CD14-positive monocyte (primary cell): Measurements from ENCODE around the gene ADA. TPM values are rescaled to one million over a fixed set of nuclear protein-coding genes. Genes with fewer than 3 reads are reported as not detected.

ENCODE experiments used
- DNase-seq, 3 donors: peaks; one replicate each; pipeline ENCODE4 v3.0.0-alpha.2; 2011 to 2022
- H2AFZ ChIP-seq: 2 replicates; pipeline ENCODE4 v1.6.0; 2012; ENCODE audit warnings: mild to moderate bottlenecking, low read depth, low read length, inconsistent platforms; ENCODE audit not compliant: insufficient read depth, poor library complexity, severe bottlenecking
- H3K27ac ChIP-seq, 2 donors: 1 replicate in 1 of 2; 2 replicates in 1 of 2; pipeline ENCODE4 v1.5.1; 2012 to 2013; ENCODE audit warnings: low read length in 2 of 2, control low read depth in 1 of 2, inconsistent platforms in 1 of 2, low read depth in 1 of 2, mild to moderate bottlenecking in 1 of 2
- H3K27me3 ChIP-seq, 2 donors: one replicate each; pipeline versions ENCODE4 v1.6.0 to v1.6.1; 2011 to 2013; ENCODE audit warnings: low read length in 2 of 2; ENCODE audit not compliant: control insufficient read depth in 2 of 2, insufficient read depth in 2 of 2
- H3K36me3 ChIP-seq, 2 donors: replicated peaks in 1 of 2; 1 replicate in 1 of 2; 2 replicates in 1 of 2; pipeline versions ENCODE4 v1.5.1 to v1.6.1; 2012 to 2013; ENCODE audit warnings: low read length in 2 of 2, control low read depth in 1 of 2, inconsistent platforms in 1 of 2, mild to moderate bottlenecking in 1 of 2; ENCODE audit not compliant: insufficient read depth in 2 of 2, control insufficient read depth in 1 of 2
- H3K4me1 ChIP-seq, 2 donors: 1 replicate in 1 of 2; 2 replicates in 1 of 2; pipeline versions ENCODE4 v1.5.1 to v1.6.1; 2012 to 2013; ENCODE audit warnings: low read length in 2 of 2, control low read depth in 1 of 2, inconsistent platforms in 1 of 2, mild to moderate bottlenecking in 1 of 2, moderate library complexity in 1 of 2; ENCODE audit not compliant: insufficient read depth in 2 of 2, control insufficient read depth in 1 of 2
- H3K4me2 ChIP-seq: replicated peaks from 2 replicates; pipeline ENCODE3; 2012; ENCODE audit warnings: low read length, moderate library complexity, mild to moderate bottlenecking; ENCODE audit not compliant: poor library complexity, severe bottlenecking; ENCODE audit errors: extremely low read depth
- H3K4me3 ChIP-seq, 3 experiments: fragments of 200-600 bp in 1 of 3; sonication (generic) in 1 of 3; replicated peaks in 1 of 3; 1 replicate in 2 of 3; 2 replicates in 1 of 3; pipeline ENCODE4 v1.5.1; 2011 to 2013; ENCODE audit warnings: low read length in 3 of 3, mild to moderate bottlenecking in 3 of 3, control low read depth in 2 of 3, low read depth in 2 of 3, inconsistent platforms in 1 of 3, moderate library complexity in 1 of 3
- H3K79me2 ChIP-seq: 2 replicates; pipeline ENCODE4 v1.6.0; 2012; ENCODE audit warnings: mild to moderate bottlenecking, control low read depth, inconsistent platforms, low read length, moderate library complexity; ENCODE audit not compliant: insufficient read depth
- H3K9ac ChIP-seq: 2 replicates; pipeline ENCODE4 v1.6.0; 2017; ENCODE audit warnings: low read length, mild to moderate bottlenecking; ENCODE audit not compliant: insufficient read depth, poor library complexity, severe bottlenecking
- H3K9me3 ChIP-seq, 2 donors: replicated peaks in 1 of 2; 1 replicate in 1 of 2; 2 replicates in 1 of 2; pipeline versions ENCODE4 v1.5.1 to v1.6.1; 2012 to 2013; ENCODE audit warnings: low read length in 2 of 2, control low read depth in 1 of 2; ENCODE audit not compliant: control insufficient read depth in 1 of 2, insufficient read depth in 1 of 2
- H4K20me1 ChIP-seq: 2 replicates; pipeline ENCODE4 v1.6.0; 2012; ENCODE audit warnings: mild to moderate bottlenecking, low read length, control low read depth, moderate library complexity; ENCODE audit not compliant: insufficient read depth
- H3K27ac Mint-ChIP-seq, 7 donors: one replicate each; pipeline ENCODE4 v1.8.0; 2020; ENCODE audit warnings: mild to moderate bottlenecking in 7 of 7, mixed read lengths in 7 of 7, moderate library complexity in 6 of 7, inconsistent platforms in 2 of 7
- H3K27me3 Mint-ChIP-seq, 3 donors: one replicate each; pipeline ENCODE4 v1.8.0; 2021 to 2022; ENCODE audit warnings: low read depth in 3 of 3, mild to moderate bottlenecking in 3 of 3, mixed read lengths in 3 of 3, moderate library complexity in 3 of 3, inconsistent platforms in 1 of 3
- H3K36me3 Mint-ChIP-seq, 2 donors: one replicate each; pipeline ENCODE4 v1.8.0; 2020; ENCODE audit warnings: mixed read lengths in 2 of 2, inconsistent platforms in 1 of 2, mild to moderate bottlenecking in 1 of 2
- H3K4me1 Mint-ChIP-seq: one replicate; pipeline ENCODE4 v1.8.0; 2020; ENCODE audit warnings: mild to moderate bottlenecking, mixed read lengths
- H3K4me3 Mint-ChIP-seq, 2 donors: one replicate each; pipeline ENCODE4 v1.8.0; 2020; ENCODE audit warnings: mild to moderate bottlenecking in 2 of 2, mixed read lengths in 2 of 2, moderate library complexity in 1 of 2
- H3K9me3 Mint-ChIP-seq, 7 donors: one replicate each; pipeline ENCODE4 v1.8.0; 2020 to 2022; ENCODE audit warnings: mixed read lengths in 7 of 7, mild to moderate bottlenecking in 6 of 7, moderate library complexity in 6 of 7, inconsistent platforms in 2 of 7
- CTCF ChIP-seq: fragments of 200-600 bp; IDR thresholded peaks from one replicate; pipeline ENCODE4 v1.8.0; 2022; ENCODE audit warnings: antibody characterized with exemption, mild to moderate bottlenecking
- WGBS: methylation state at CpG from one replicate; pipeline ENCODE4 v1.1.5; 2013; ENCODE audit warnings: missing lambda C conversion rate; ENCODE audit not compliant: insufficient coverage; 5-methylcytosine and 5-hydroxymethylcytosine counted together
- intact Hi-C, 2 donors: fragments of 100-400 bp; cut with micrococcal nuclease; formaldehyde crosslinking; loops; one replicate each; pipeline versions ENCODE4 v1.15.0 to v1.15.1; 2023
- polyA plus RNA-seq, 3 donors: library from polyadenylated mRNA; depleted of rRNA in 1 of 3; unstranded in 2 of 3; stranded (reverse) in 1 of 3; fragments of 300-500 nt in 2 of 3; fragments of >200 nt in 1 of 3; fragmentation: Illumina TruSeq in 2 of 3; gene quantifications; 1 replicate in 2 of 3; 2 replicates in 1 of 3; pipeline ENCODE4 v1.2.3, GENCODE V29; 2012 to 2021

Gene ADA
- polyA plus RNA-seq, 3 donors: 11.1 to 17.2 (median 15.6) TPM

- Histone ChIP-seq H3K9me3 (no peaks in the 10 kb centered on the region), H4K20me1 (no peaks in the 10 kb centered on the region), H3K27me3 (no peaks in the 10 kb centered on the region), H3K9ac (no peak overlapping the region), H3K4me2 (no peak overlapping the region), H2AFZ (no peak overlapping the region), H3K27ac (no peak overlapping the region), H3K79me2 (no peaks in the 10 kb centered on the region), H3K4me1 (no peaks in the 10 kb centered on the region), H3K36me3 (no peaks in the 10 kb centered on the region), H3K4me3 (no peak overlapping the region)
- Mint-ChIP-seq H3K4me1 (peaks cover 2% of the 10 kb centered on the region), H3K9me3 (no peaks in the 10 kb centered on the region), H3K27me3 (peaks cover 0 to 3% (median 0%) of the 10 kb centered on the region in 3 donors), H3K4me3 (no peak overlapping the region), H3K27ac (peak overlapping the region in 1 of 7 donors; percentile 71), H3K36me3 (no peaks in the 10 kb centered on the region)
- intact Hi-C loops: no loop called here
- 97% methylated on average over 4 of the region's 9 CpGs for WGBS
- no peak for TF ChIP-seq CTCF
- DNase-seq: no peak
Observed at GRCh38 chr20:44629017-44629385, 22.5 kb downstream of the ADA start.

GRCh38 chr20:44627364-44628010, 24.0 kb downstream of the ADA start:
- Histone ChIP-seq H2AFZ (no peak overlapping the region), H3K9me3 (peaks cover 9% of the 10 kb centered on the region in 2 donors), H3K9ac (no peak overlapping the region), H3K4me1 (no peaks in the 10 kb centered on the region), H3K4me2 (no peak overlapping the region), H4K20me1 (no peaks in the 10 kb centered on the region), H3K27ac (no peak overlapping the region), H3K79me2 (no peaks in the 10 kb centered on the region), H3K27me3 (no peaks in the 10 kb centered on the region), H3K36me3 (peaks cover 0 to 4% of the 10 kb centered on the region in 2 donors), H3K4me3 (no peak overlapping the region)
- Mint-ChIP-seq H3K9me3 (peaks cover 4 to 13% (median 10%) of the 10 kb centered on the region in 7 donors), H3K4me1 (peaks cover 5% of the 10 kb centered on the region), H3K36me3 (peaks cover 0 to 3% of the 10 kb centered on the region in 2 donors), H3K4me3 (no peak overlapping the region), H3K27ac (peak overlapping the region in 1 of 7 donors; percentile 28), H3K27me3 (peaks cover 0 to 3% (median 0%) of the 10 kb centered on the region in 3 donors)
- DNase-seq: no peak
- TF ChIP-seq CTCF: no peak
- intact Hi-C loops: no loop called here
- WGBS: 95% methylated on average over 9 of the region's 13 CpGs
